Osteocyte (in vitro differentiated cells): Measurements from ENCODE around the gene PRLR. TPM values are rescaled to one million over a fixed set of nuclear protein-coding genes. Genes with fewer than 3 reads are reported as not detected.

ENCODE experiments used
- DNase-seq: peaks from one replicate; pipeline ENCODE4 v3.0.0; 2021; ENCODE audit warnings: mixed read lengths; ENCODE audit not compliant: unreplicated experiment; ENCODE audit errors: extremely low spot score
- H3K27ac Mint-ChIP-seq: one replicate; pipeline ENCODE4 v1.8.0; 2021; ENCODE audit warnings: mild to moderate bottlenecking, mixed read lengths; ENCODE audit not compliant: unreplicated experiment
- H3K27me3 Mint-ChIP-seq: one replicate; pipeline ENCODE4 v1.8.0; 2021; ENCODE audit warnings: mixed read lengths; ENCODE audit not compliant: unreplicated experiment
- H3K36me3 Mint-ChIP-seq: one replicate; pipeline ENCODE4 v1.8.0; 2021; ENCODE audit warnings: mixed read lengths; ENCODE audit not compliant: unreplicated experiment
- H3K4me1 Mint-ChIP-seq: one replicate; pipeline ENCODE4 v1.8.0; 2021; ENCODE audit warnings: mixed read lengths; ENCODE audit not compliant: unreplicated experiment
- H3K4me3 Mint-ChIP-seq: one replicate; pipeline ENCODE4 v1.8.0; 2021; ENCODE audit warnings: mild to moderate bottlenecking, moderate library complexity, mixed read lengths; ENCODE audit not compliant: unreplicated experiment
- H3K9me3 Mint-ChIP-seq: one replicate; pipeline ENCODE4 v1.8.0; 2021; ENCODE audit warnings: mixed read lengths; ENCODE audit not compliant: unreplicated experiment
- CTCF ChIP-seq: fragments of 200-600 bp; sonication (generic); IDR thresholded peaks from 2 replicates; pipeline ENCODE4 v1.5.0; 2021; ENCODE audit warnings: antibody characterized with exemption, mild to moderate bottlenecking, moderate library complexity
- total RNA-seq: library from RNA; stranded (reverse); gene quantifications from 2 replicates; pipeline ENCODE4 v1.2.1, GENCODE V29; 2021

Gene PRLR
- total RNA-seq, 1 donor from 2014 or later, result 0.30 TPM

GRCh38 chr5:35015063-35015462 is 215.2 kb downstream of the PRLR start:
- Mint-ChIP-seq H3K27ac (no peak overlapping the region), H3K36me3 (no peaks in the 10 kb centered on the region), H3K4me3 (no peak overlapping the region), H3K27me3 (peaks cover 6% of the 10 kb centered on the region), H3K9me3 (no peaks in the 10 kb centered on the region), H3K4me1 (no peaks in the 10 kb centered on the region)
- no peak for DNase-seq
- no peak for TF ChIP-seq CTCF

- Mint-ChIP-seq H3K27ac (no peak overlapping the region), H3K27me3 (peaks cover 14% of the 10 kb centered on the region), H3K4me1 (no peaks in the 10 kb centered on the region), H3K36me3 (no peaks in the 10 kb centered on the region), H3K4me3 (no peak overlapping the region), H3K9me3 (no peaks in the 10 kb centered on the region)
- TF ChIP-seq CTCF, result no peak
- DNase-seq, result no peak
These were observed 217.5 kb downstream of the PRLR start for GRCh38 chr5:35012796-35013195.

GRCh38 chr5:35012365-35012764 is 217.9 kb downstream of the PRLR start:
- no peak for TF ChIP-seq CTCF
- no peak overlapping the region for H3K27ac Mint-ChIP-seq
- DNase-seq, result no peak
- peaks cover 15% of the 10 kb centered on the region for H3K27me3 Mint-ChIP-seq
- no peak overlapping the region for H3K4me3 Mint-ChIP-seq
- H3K9me3 Mint-ChIP-seq, result no peaks in the 10 kb centered on the region
- no peaks in the 10 kb centered on the region for H3K36me3 Mint-ChIP-seq
- no peaks in the 10 kb centered on the region for H3K4me1 Mint-ChIP-seq

GRCh38 chr5:35010676-35011075 is 219.6 kb downstream of the PRLR start:
- no peaks in the 10 kb centered on the region for H3K9me3 Mint-ChIP-seq
- H3K27ac Mint-ChIP-seq, result no peak overlapping the region
- H3K4me3 Mint-ChIP-seq, result no peak overlapping the region
- no peaks in the 10 kb centered on the region for H3K4me1 Mint-ChIP-seq
- DNase-seq, result no peak
- H3K36me3 Mint-ChIP-seq, result no peaks in the 10 kb centered on the region
- H3K27me3 Mint-ChIP-seq, result peaks cover 21% of the 10 kb centered on the region
- TF ChIP-seq CTCF, result no peak

GRCh38 chr5:35009657-35010056 is 220.6 kb downstream of the PRLR start:
- no peak for TF ChIP-seq CTCF
- Mint-ChIP-seq H3K4me3 (no peak overlapping the region), H3K4me1 (no peaks in the 10 kb centered on the region), H3K27me3 (peaks cover 23% of the 10 kb centered on the region), H3K36me3 (no peaks in the 10 kb centered on the region), H3K9me3 (no peaks in the 10 kb centered on the region), H3K27ac (no peak overlapping the region)
- no peak for DNase-seq
